GM06990 (cell line): ENCODE results near the gene PJA1.

Experiments used
- DNase-seq: peaks from one replicate; pipeline ENCODE4 v3.0.0-alpha.2; 2011; ENCODE audit not compliant: insufficient read length; ENCODE audit errors: extremely low read depth
- H3K27me3 ChIP-seq: replicated peaks from 2 replicates; pipeline ENCODE4 v1.6.0; 2011; ENCODE audit warnings: low read length; ENCODE audit not compliant: control insufficient read depth, insufficient read depth
- H3K36me3 ChIP-seq: 2 replicates; pipeline ENCODE4 v1.5.1; 2011; ENCODE audit warnings: low read length; ENCODE audit not compliant: control insufficient read depth, insufficient read depth
- H3K4me3 ChIP-seq: replicated peaks from 2 replicates; pipeline ENCODE4 v1.5.1; 2011; ENCODE audit warnings: low read depth, mild to moderate bottlenecking, control low read depth, low read length
- CTCF ChIP-seq: IDR thresholded peaks from 2 replicates; pipeline ENCODE4 v1.5.1; 2011; ENCODE audit warnings: low read length, control low read depth, mild to moderate bottlenecking, inconsistent platforms; ENCODE audit not compliant: insufficient read depth, poor library complexity, severe bottlenecking

PJA1 gene

GRCh38 chrX:69172937-69173336, 7.7 kb upstream of the PJA1 start:
- H3K27me3 ChIP-seq: no peaks in the 10 kb centered on the region
- no peak overlapping the region for H3K4me3 ChIP-seq
- DNase-seq: no peak
- TF ChIP-seq CTCF: no peak
- no peaks in the 10 kb centered on the region for H3K36me3 ChIP-seq

GRCh38 chrX:69170319-69170718, 5.1 kb upstream of the PJA1 start:
- H3K27me3 ChIP-seq: no peaks in the 10 kb centered on the region
- H3K36me3 ChIP-seq: no peaks in the 10 kb centered on the region
- no peak overlapping the region for H3K4me3 ChIP-seq
- DNase-seq: no peak
- TF ChIP-seq CTCF: no peak

- peak overlapping the region; percentile 71 for H3K4me3 ChIP-seq
Observed at GRCh38 chrX:69163936-69164741, 1.1 kb downstream of the PJA1 start.

GRCh38 chrX:69162361-69162865, 2.8 kb downstream of the PJA1 start:
- TF ChIP-seq CTCF: no peak

More at GRCh38 chrX:69163936-69164741, 1.1 kb downstream of the PJA1 start:
- Histone ChIP-seq H3K27me3 (no peaks in the 10 kb centered on the region), H3K36me3 (peaks cover 3% of the 10 kb centered on the region)
- no peak for TF ChIP-seq CTCF
- DNase-seq: peak; percentile 36

GRCh38 chrX:69161786-69162349, 3.4 kb downstream of the PJA1 start:
- peaks cover 3% of the 10 kb centered on the region for H3K36me3 ChIP-seq
- no peaks in the 10 kb centered on the region for H3K27me3 ChIP-seq
- TF ChIP-seq CTCF: no peak
- no peak overlapping the region for H3K4me3 ChIP-seq
- no peak for DNase-seq

More at GRCh38 chrX:69162361-69162865, 2.8 kb downstream of the PJA1 start:
- no peak for DNase-seq
- no peaks in the 10 kb centered on the region for H3K27me3 ChIP-seq
- peaks cover 3% of the 10 kb centered on the region for H3K36me3 ChIP-seq
- H3K4me3 ChIP-seq: no peak overlapping the region
